Activated gamma-delta T cell (primary cell): ENCODE measurements around the gene PCBP3.
"Not testable (repeated sequence)": the region's sequence is repeated elsewhere in the genome, so short reads cannot be mapped to it uniquely, and the experiment has no call there.

Experiments used
- DNase-seq: peaks from one replicate; lab custom pipeline; 2025; lab: John Stamatoyannopoulos, UW

Gene PCBP3

GRCh38 chr21:45947716-45948255, 304.3 kb downstream of the PCBP3 start:
- no peak for DNase-seq

GRCh38 chr21:45948576-45949141, 305.1 kb downstream of the PCBP3 start:
- no peak for DNase-seq

GRCh38 chr21:45949928-45950739, 306.6 kb downstream of the PCBP3 start:
- no peak for DNase-seq

GRCh38 chr21:45950740-45951515, 307.4 kb downstream of the PCBP3 start:
- no peak for DNase-seq

GRCh38 chr21:45951676-45952075, 308.2 kb downstream of the PCBP3 start:
- DNase-seq, result no peak

- not testable (repeated sequence) for DNase-seq
Measured at GRCh38 chr21:45952527-45952926, 309.0 kb downstream of the PCBP3 start.

GRCh38 chr21:45952974-45953373, 309.4 kb downstream of the PCBP3 start:
- DNase-seq, result no peak

GRCh38 chr21:45954261-45954660, 310.7 kb downstream of the PCBP3 start:
- no peak for DNase-seq

GRCh38 chr21:45954921-45955320, 311.4 kb downstream of the PCBP3 start:
- no peak for DNase-seq

- DNase-seq, result no peak
Measured at GRCh38 chr21:45957551-45957950, 314.0 kb downstream of the PCBP3 start.

GRCh38 chr21:45957981-45958600, 314.6 kb downstream of the PCBP3 start:
- no peak for DNase-seq

GRCh38 chr21:45959182-45959581, 315.7 kb downstream of the PCBP3 start:
- no peak for DNase-seq

- DNase-seq, result no peak
Measured at GRCh38 chr21:45959779-45960390, 316.4 kb downstream of the PCBP3 start.

GRCh38 chr21:45961408-45961807, 317.9 kb downstream of the PCBP3 start:
- not testable (repeated sequence) for DNase-seq

- DNase-seq, result no peak
Measured at GRCh38 chr21:45962531-45963231, 319.2 kb downstream of the PCBP3 start.

- no peak for DNase-seq
Measured at GRCh38 chr21:45963232-45963570, 319.7 kb downstream of the PCBP3 start.

- DNase-seq, result no peak
Measured at GRCh38 chr21:45964649-45965048, 321.1 kb downstream of the PCBP3 start.

GRCh38 chr21:45965084-45965809, 321.7 kb downstream of the PCBP3 start:
- DNase-seq, result no peak

GRCh38 chr21:45966791-45967394, 323.4 kb downstream of the PCBP3 start:
- DNase-seq, result no peak
